Measurements from ENCODE around the gene ZBTB9. TPM values are rescaled to one million over a fixed set of nuclear protein-coding genes. Genes with fewer than 3 reads are reported as not detected.

Gene ZBTB9
- total RNA-seq (2022; extraction: Qiagen RNA extraction; ENCODE audit: low read depth) = 10.2 to 12.0 TPM (median 11.1 TPM) in 5 replicates

GRCh38 chr6:33454009-33454946 is at the start of gene ZBTB9:
TSS of gene ZBTB9 (plus strand) at chr6:33454576. CDS start at chr6:33455101, 525 bp downstream.

GRCh38 chr6:33410711-33411631 is 43.4 kb upstream of the ZBTB9 start, which contains the start of gene PHF1:
TSS of gene PHF1 (plus strand) at chr6:33411014. CDS start at chr6:33412264, 1,250 bp downstream.

GRCh38 chr6:33417903-33418689 is 36.3 kb upstream of the ZBTB9 start, which contains the start of gene CUTA:
TSS of gene CUTA (minus strand) at chr6:33418107. CDS start at chr6:33418000, 107 bp downstream.

GRCh38 chr6:33419580-33420490 is 34.5 kb upstream of the ZBTB9 start, which contains the start of gene SYNGAP1:
TSS of gene SYNGAP1 (plus strand) at chr6:33420065. CDS start at chr6:33420265, 200 bp downstream.

Other genes starting within 250 kb of the ZBTB9 start
- gene HSD17B8, start 249.9 kb upstream of the ZBTB9 start, total RNA-seq (2022; extraction: Qiagen RNA extraction; ENCODE audit: low read depth) = 9.7 to 16.5 TPM (median 14.8 TPM) in 5 replicates
- gene RING1, start 246.1 kb upstream of the ZBTB9 start, total RNA-seq (2022; extraction: Qiagen RNA extraction; ENCODE audit: low read depth) = 19.0 to 27.0 TPM (median 24.7 TPM) in 5 replicates
- 17.5 to 19.4 TPM (median 18.5 TPM) in 5 replicates for gene VPS52, start 182.7 kb upstream of the ZBTB9 start, total RNA-seq (2022; extraction: Qiagen RNA extraction; ENCODE audit: low read depth)
- gene RPS18, start 182.5 kb upstream of the ZBTB9 start, total RNA-seq (2022; extraction: Qiagen RNA extraction; ENCODE audit: low read depth) = 2,468 to 2,870 TPM (median 2,583 TPM) in 5 replicates
- 0.47 to 1.1 TPM (median 0.66 TPM) in 5 replicates for gene B3GALT4, start 177.5 kb upstream of the ZBTB9 start, total RNA-seq (2022; extraction: Qiagen RNA extraction; ENCODE audit: low read depth)
- 51.7 to 59.6 TPM (median 56.5 TPM) in 5 replicates for gene WDR46, start 165.3 kb upstream of the ZBTB9 start, total RNA-seq (2022; extraction: Qiagen RNA extraction; ENCODE audit: low read depth)
- 95.5 to 148 TPM (median 103 TPM) in 5 replicates for gene PFDN6, start 165.0 kb upstream of the ZBTB9 start, total RNA-seq (2022; extraction: Qiagen RNA extraction; ENCODE audit: low read depth)
- 9.4 to 15.3 TPM (median 14.0 TPM) in 5 replicates for gene RGL2, start 155.6 kb upstream of the ZBTB9 start, total RNA-seq (2022; extraction: Qiagen RNA extraction; ENCODE audit: low read depth)
- gene TAPBP, start 140.5 kb upstream of the ZBTB9 start, total RNA-seq (2022; extraction: Qiagen RNA extraction; ENCODE audit: low read depth) = 30.8 to 42.7 TPM (median 36.7 TPM) in 5 replicates
- 2.1 to 5.4 TPM (median 4.1 TPM) in 5 replicates for gene ZBTB22, start 136.8 kb upstream of the ZBTB9 start, total RNA-seq (2022; extraction: Qiagen RNA extraction; ENCODE audit: low read depth)
- gene DAXX, start 131.6 kb upstream of the ZBTB9 start, total RNA-seq (2022; extraction: Qiagen RNA extraction; ENCODE audit: low read depth) = 38.1 to 39.7 TPM (median 38.5 TPM) in 5 replicates
- gene KIFC1, start 62.8 kb upstream of the ZBTB9 start, total RNA-seq (2022; extraction: Qiagen RNA extraction; ENCODE audit: low read depth) = 33.8 to 49.0 TPM (median 44.2 TPM) in 5 replicates
- 10.0 to 20.7 TPM (median 17.9 TPM) in 5 replicates for gene PHF1, start 43.6 kb upstream of the ZBTB9 start, total RNA-seq (2022; extraction: Qiagen RNA extraction; ENCODE audit: low read depth)
- gene CUTA, start 36.5 kb upstream of the ZBTB9 start, total RNA-seq (2022; extraction: Qiagen RNA extraction; ENCODE audit: low read depth) = 139 to 237 TPM (median 202 TPM) in 5 replicates
- gene SYNGAP1, start 34.5 kb upstream of the ZBTB9 start, total RNA-seq (2022; extraction: Qiagen RNA extraction; ENCODE audit: low read depth) = 3.7 to 9.2 TPM (median 5.1 TPM) in 5 replicates
- 28.0 to 41.5 TPM (median 40.7 TPM) in 5 replicates for gene BAK1, start 125.7 kb downstream of the ZBTB9 start, total RNA-seq (2022; extraction: Qiagen RNA extraction; ENCODE audit: low read depth)
- 25.9 to 56.8 TPM (median 47.0 TPM) in 5 replicates for gene ITPR3, start 166.7 kb downstream of the ZBTB9 start, total RNA-seq (2022; extraction: Qiagen RNA extraction; ENCODE audit: low read depth)